Testis (tissue), 5 donors: Measurements from ENCODE around the gene ANKRD35. TPM values are rescaled to one million over a fixed set of nuclear protein-coding genes. Genes with fewer than 3 reads are reported as not detected.
"Not testable (repeated sequence)": the region's sequence is repeated elsewhere in the genome, so short reads cannot be mapped to it uniquely, and the experiment has no call there.

Experiments used
- DNase-seq: peaks from one replicate; pipeline ENCODE4 v3.0.0-alpha.2; 2019
- H3K27ac ChIP-seq, 2 donors: fragments of 200-600 bp; sonication (generic); one replicate each; pipeline ENCODE4 v1.5.1; 2019
- H3K27me3 ChIP-seq: fragments of 200-600 bp; sonication (generic); one replicate; pipeline ENCODE4 v1.5.1; 2019
- H3K36me3 ChIP-seq: fragments of 200-600 bp; sonication (generic); one replicate; pipeline ENCODE4 v1.5.1; 2017; ENCODE audit warnings: low read depth; ENCODE audit errors: missing control alignments
- H3K4me1 ChIP-seq: fragments of 200-600 bp; sonication (generic); one replicate; pipeline ENCODE4 v1.5.1; 2019
- H3K4me3 ChIP-seq, 2 donors: fragments of 200-600 bp; sonication (generic); one replicate each; pipeline ENCODE4 v1.5.1; 2017 to 2019
- H3K9me3 ChIP-seq: fragments of 200-600 bp; sonication (generic); one replicate; pipeline ENCODE4 v1.5.1; 2017
- POLR2A ChIP-seq: fragments of 450-650 bp; IDR thresholded peaks from one replicate; pipeline ENCODE4 v1.6.1; 2017; ENCODE audit warnings: antibody characterized with exemption, mild to moderate bottlenecking, moderate library complexity
- WGBS, 2 donors: methylation state at CpG; one replicate each; pipeline ENCODE4 v1.1.5; 2018; 5-methylcytosine and 5-hydroxymethylcytosine counted together
- intact Hi-C: fragments of 100-400 bp; cut with DNase I; formaldehyde crosslinking; loops from one replicate; pipeline ENCODE4 v1.15.1; 2023; ENCODE audit warnings: low total_unique reads
- long read RNA-seq, 2 donors: transcript quantifications; one replicate each; lab custom pipeline, GENCODE V29; 2026
- polyA plus RNA-seq: library from polyadenylated mRNA; stranded (reverse); fragments of 350-450 nt; fragmentation: Illumina TruSeq; extraction: RNeasy Lipid Tissue Mini Kit (QIAGEN cat#74804); gene quantifications from one replicate; pipeline ENCODE4 v1.2.3, GENCODE V29; 2014; ENCODE audit warnings: low read depth, low replicate concordance; ENCODE audit not compliant: insufficient read depth
- total RNA-seq, 2 donors: library from RNA; depleted of rRNA; stranded (reverse); fragments of >200 nt; gene quantifications; one replicate each; pipeline ENCODE4 v1.2.3, GENCODE V29; 2016
- TF ChIP-seq, protein P1 (sequence below), 3 experiments: fragments of 450-650 bp in 2 of 3; fragments of 200-600 bp in 1 of 3; sonication (generic) in 1 of 3; IDR thresholded peaks; one replicate each; pipeline ENCODE4 v1.5.1; 2016 to 2019; ENCODE audit warnings: antibody characterized with exemption in 3 of 3, mild to moderate bottlenecking in 2 of 3, moderate library complexity in 1 of 3

Gene ANKRD35, protein sequence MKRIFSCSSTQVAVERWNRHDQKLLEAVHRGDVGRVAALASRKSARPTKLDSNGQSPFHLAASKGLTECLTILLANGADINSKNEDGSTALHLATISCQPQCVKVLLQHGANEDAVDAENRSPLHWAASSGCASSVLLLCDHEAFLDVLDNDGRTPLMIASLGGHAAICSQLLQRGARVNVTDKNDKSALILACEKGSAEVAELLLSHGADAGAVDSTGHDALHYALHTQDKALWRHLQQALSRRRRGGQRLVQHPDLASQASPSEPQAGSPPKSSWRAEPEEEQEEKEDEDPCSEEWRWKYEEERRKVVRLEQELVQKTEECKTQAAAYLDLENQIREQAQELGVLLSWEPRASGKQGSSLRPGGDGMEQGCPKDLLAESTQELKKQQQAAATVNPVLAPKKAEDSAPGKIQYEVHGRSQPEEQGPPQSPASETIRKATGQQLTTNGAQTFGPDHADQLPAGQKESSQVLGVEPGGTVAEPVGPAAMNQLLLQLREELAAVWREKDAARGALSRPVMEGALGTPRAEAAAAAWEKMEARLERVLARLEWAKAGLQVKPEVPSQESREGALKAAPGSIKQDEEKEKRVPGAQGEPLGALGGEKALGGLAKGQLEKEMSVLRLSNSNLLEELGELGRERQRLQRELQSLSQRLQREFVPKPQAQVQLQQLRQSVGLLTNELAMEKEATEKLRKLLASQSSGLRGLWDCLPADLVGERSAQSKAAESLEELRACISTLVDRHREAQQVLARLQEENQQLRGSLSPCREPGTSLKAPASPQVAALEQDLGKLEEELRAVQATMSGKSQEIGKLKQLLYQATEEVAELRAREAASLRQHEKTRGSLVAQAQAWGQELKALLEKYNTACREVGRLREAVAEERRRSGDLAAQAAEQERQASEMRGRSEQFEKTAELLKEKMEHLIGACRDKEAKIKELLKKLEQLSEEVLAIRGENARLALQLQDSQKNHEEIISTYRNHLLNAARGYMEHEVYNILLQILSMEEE
- 1 to 10 TPM; 1.3 to 1.7 TPM for total RNA-seq
- 3.3 TPM for polyA plus RNA-seq
- long read RNA-seq, donor 1: 0 reads
- long read RNA-seq, donor 2: 0 reads

DNA sequence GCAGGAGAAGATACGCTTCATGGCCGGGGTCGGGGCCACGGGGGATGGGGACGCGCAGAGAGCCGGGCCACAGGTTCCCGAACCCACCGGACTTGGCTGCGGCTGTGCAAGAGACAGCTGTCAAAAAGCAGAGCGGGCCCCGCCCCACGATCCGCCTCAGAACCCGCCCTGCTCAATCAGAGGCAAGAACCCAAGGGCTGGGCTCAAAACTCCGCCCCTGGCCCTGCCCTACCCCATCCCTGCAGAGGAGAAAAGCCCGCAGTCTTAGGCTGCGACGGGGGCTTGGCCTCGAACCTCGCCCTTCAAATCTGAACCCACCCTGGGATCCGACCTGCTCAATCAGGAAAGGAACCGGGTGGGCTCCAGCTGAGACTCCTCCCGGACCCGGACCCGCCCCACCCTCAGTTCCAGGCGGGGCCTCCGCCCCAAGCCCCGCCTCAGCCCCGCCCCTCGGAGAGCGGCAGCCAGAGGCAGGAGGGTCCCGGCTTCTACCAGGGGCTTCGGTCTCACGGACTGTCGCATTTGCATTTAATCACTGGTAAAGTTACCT, at the start of gene ANKRD35:
TSS of gene ANKRD35 (minus strand) at position 129 of the 550 bp plus-strand sequence. CDS start at position 21, 108 bp downstream.
- peak; percentile 89 for DNase-seq
- WGBS, 2 donors: 2 to 3% methylated on average over 10 to 28 of the region's 36 CpGs
- no peaks in the 10 kb centered on the region for H3K36me3 ChIP-seq
- H3K4me3 ChIP-seq: peak within 1 kb of the TSS; percentile 55 to 69
- H3K9me3 ChIP-seq: no peaks in the 10 kb centered on the region
- peaks cover 10% of the 10 kb centered on the region for H3K4me1 ChIP-seq
- intact Hi-C loops: no loop called here
- TF ChIP-seq, protein P1, sequence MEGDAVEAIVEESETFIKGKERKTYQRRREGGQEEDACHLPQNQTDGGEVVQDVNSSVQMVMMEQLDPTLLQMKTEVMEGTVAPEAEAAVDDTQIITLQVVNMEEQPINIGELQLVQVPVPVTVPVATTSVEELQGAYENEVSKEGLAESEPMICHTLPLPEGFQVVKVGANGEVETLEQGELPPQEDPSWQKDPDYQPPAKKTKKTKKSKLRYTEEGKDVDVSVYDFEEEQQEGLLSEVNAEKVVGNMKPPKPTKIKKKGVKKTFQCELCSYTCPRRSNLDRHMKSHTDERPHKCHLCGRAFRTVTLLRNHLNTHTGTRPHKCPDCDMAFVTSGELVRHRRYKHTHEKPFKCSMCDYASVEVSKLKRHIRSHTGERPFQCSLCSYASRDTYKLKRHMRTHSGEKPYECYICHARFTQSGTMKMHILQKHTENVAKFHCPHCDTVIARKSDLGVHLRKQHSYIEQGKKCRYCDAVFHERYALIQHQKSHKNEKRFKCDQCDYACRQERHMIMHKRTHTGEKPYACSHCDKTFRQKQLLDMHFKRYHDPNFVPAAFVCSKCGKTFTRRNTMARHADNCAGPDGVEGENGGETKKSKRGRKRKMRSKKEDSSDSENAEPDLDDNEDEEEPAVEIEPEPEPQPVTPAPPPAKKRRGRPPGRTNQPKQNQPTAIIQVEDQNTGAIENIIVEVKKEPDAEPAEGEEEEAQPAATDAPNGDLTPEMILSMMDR (IDR thresholded peaks at IDR 0.05): no peak
- TF ChIP-seq POLR2A: no peak
- no peaks in the 10 kb centered on the region for H3K27me3 ChIP-seq
- peak within 1 kb of the TSS; percentile 24 to 39 for H3K27ac ChIP-seq

GRCh38 chr1:145932522-145933009, 46.9 kb upstream of the ANKRD35 start:
- H3K4me1 ChIP-seq, H3K27ac ChIP-seq, H3K4me3 ChIP-seq, H3K27me3 ChIP-seq, H3K36me3 ChIP-seq, H3K9me3 ChIP-seq, intact Hi-C loops, DNase-seq: not testable (repeated sequence)
- WGBS, 2 donors: 56 to 62% methylated on average over 4 to 9 of the region's 9 CpGs

DNA sequence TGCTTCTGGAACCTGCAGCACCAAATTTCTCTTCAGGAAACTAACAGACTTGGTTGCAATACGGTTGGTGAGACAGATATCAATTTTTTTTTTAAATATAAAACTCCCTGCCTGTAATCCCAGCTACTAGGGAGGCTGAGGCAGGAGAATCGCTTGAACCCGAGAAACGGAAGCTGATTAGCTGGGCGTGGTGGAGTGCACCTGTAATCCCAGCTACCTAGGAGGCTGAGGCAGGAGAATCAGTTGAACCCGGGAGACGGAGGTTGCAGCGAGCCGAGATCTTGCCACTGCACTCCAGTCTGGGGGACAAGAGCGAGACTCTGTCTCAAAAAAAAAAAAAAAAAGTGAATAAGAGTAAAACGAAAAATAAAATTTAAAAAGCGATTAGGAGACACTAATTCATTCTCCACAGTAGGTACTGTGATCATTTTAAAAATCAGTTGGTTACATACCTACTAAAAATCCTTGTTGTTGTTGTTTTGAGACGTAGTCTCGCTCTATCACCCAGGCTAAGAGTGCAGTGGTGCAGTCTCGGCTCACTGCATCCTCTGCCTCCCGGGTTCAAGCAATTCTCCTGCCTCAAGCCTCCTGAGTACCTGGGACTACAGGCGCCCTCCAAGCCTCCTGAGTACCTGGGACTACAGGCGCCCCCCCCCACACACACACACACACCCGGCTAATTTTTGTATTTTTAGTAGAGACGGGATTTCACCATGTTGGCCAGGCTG, 42.4 kb upstream of the ANKRD35 start:
- WGBS, 2 donors: 36 to 45% methylated on average over 20 of the region's 20 CpGs
- Histone ChIP-seq H3K27me3 (no peaks in the 10 kb centered on the region), H3K9me3 (no peaks in the 10 kb centered on the region), H3K27ac (peak overlapping the region; percentile 96 to 98), H3K36me3 (no peaks in the 10 kb centered on the region), H3K4me3 (peak overlapping the region; percentile 80 to 95), H3K4me1 (peaks cover 7% of the 10 kb centered on the region)
- TF ChIP-seq, protein P1 (IDR thresholded peaks at IDR 0.05): no peak
- no peak for TF ChIP-seq POLR2A
- DNase-seq: no peak
- intact Hi-C loops: no loop called here

DNA sequence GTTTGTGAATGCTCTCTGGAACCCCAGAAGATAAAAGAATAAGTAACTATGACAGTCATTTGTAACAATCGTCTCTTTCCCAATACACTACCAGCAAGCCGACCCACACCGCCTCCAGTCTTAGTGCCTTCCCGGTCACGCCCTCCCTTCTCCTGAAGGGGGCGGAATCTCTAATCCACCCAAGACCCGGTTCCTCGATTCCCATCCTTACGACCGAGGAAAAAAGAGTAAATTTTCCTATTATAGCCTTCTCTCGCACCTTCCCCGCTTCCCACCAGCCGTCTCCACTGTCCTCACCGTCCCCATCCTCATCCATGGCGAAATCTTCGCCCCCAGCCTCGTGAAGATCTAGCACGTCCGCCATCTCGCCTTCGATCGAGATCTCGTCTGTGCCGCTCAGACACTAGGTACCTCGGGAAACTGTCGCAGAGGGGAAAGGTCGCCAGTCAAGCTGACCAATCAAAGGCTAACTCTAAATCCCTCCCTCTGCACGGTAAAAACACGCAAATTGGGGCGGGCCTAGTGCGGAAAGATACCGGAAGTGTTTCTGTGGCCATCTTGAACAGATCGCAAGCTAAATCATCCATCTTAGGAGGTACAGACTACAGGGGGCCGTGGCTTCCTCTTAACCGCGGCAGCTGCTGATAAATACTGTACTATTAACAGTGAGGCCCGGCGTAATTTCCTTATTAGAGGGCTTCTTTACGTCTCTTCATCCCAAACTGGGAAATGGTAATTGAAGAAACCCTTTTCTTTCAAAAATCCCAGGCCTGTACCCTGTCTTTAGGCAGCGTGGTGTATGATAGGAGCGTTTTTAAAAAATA, 41.6 kb upstream of the ANKRD35 start, which contains the start of gene RBM8A:
TSS of gene RBM8A (minus strand) at position 422 of the 824 bp plus-strand sequence. CDS start at position 364, 58 bp downstream.
- Histone ChIP-seq H3K27me3 (no peaks in the 10 kb centered on the region), H3K4me1 (peaks cover 7% of the 10 kb centered on the region), H3K27ac (peak within 1 kb of the TSS; percentile 96 to 98), H3K4me3 (peak within 1 kb of the TSS; percentile 80 to 95), H3K9me3 (no peaks in the 10 kb centered on the region), H3K36me3 (no peaks in the 10 kb centered on the region)
- TF ChIP-seq, protein P1 (IDR thresholded peaks at IDR 0.05): peak; percentile 61 to 75 (median 72)
- peak; percentile 93 for TF ChIP-seq POLR2A
- 0 to 1% methylated on average over 41 of the region's 41 CpGs for WGBS, 2 donors
- peak; percentile 98 for DNase-seq
- intact Hi-C loops: no loop called here
